ENCODE measurements around the gene ZNF90. TPM values are rescaled to one million over a fixed set of nuclear protein-coding genes. Genes with fewer than 3 reads are reported as not detected.
"Not testable (repeated sequence)": the region's sequence is repeated elsewhere in the genome, so short reads cannot be mapped to it uniquely, and the experiment has no call there.

Gene ZNF90
- polyA plus RNA-seq, 1 donor (not counting 4 experiments of a cell fraction or from before 2014, with no cell fraction given): 5.8 TPM

DNA sequence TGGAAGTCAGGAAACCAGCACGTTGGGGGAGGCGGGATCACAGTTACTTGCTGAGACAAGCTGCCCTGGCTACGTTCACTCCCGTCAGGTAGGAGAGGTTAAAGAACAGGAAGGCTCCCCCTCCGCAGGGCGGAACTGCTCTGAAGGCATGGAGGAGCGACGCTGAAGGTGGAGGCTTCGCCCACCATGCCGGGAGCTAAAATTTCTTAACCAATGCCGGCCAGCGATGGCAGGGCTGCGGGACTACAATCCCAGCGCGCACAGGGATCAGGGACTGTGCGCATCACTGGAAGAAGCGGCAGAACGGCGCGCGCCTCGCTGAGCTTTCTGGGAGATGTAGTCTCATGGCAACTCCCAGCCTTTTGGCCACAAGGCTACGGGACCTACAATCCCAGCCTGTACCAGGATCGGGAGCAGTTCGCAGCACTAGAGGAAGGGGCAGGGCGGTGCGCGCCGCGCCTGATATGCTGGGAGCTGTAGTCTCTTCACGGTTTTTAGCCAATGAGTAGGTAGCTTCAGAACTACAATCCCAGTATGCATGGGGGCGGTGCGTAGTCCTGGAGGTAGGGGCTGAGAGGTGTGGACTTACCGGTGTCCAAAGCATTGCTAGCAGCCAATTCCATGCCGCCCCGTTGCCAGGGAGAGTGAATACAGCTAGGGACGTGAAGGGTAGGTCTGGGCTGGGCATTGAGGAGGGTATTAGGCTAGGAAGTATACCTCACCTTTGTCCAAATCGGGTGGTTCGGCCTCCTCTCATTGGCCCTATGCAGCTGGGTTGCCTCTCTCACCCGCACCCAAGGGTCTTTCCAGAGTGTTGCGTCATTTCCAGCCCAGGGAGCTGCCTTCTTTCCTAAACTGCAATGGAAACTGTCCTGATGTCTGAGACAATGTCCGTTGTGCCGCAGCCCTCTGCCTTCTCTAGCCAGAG is 25.7 kb upstream of the ZNF90 start:
- peak overlapping the region; percentile 55 to 87 (median 75) for H3K4me3 ChIP-seq (ENCODE audit: control insufficient read depth in 2 of 3, extremely low read depth in 1 of 3, insufficient read depth in 2 of 3, low read depth in 1 of 3, low read length in 3 of 3)
- no peaks in the 10 kb centered on the region for H3K9me1 ChIP-seq (ENCODE audit: control insufficient read depth, extremely low read depth, insufficient read depth, low read length)
- peak overlapping the region; percentile 88 for H3K27ac ChIP-seq (ENCODE audit: control insufficient read depth, insufficient read depth, low read length)
- no peaks in the 10 kb centered on the region for H3K27me3 ChIP-seq (ENCODE audit: control insufficient read depth, extremely low read depth, insufficient read depth, low read length)
- dilution Hi-C loops (cut with MboI; ENCODE audit: extremely low pct_ligation_motif_present, low sequenced_read_pairs): no loop called here
- peak; percentile 95 for FAIRE-seq
- peak; percentile 83 for DNase-seq (ENCODE audit: low read depth, low spot score)
- peak overlapping the region; percentile 72 for H3K4me2 ChIP-seq (ENCODE audit: control insufficient read depth, extremely low read depth, insufficient read depth, low read depth, low read length)
- no peaks in the 10 kb centered on the region for H4K20me1 ChIP-seq (ENCODE audit: control insufficient read depth, extremely low read depth, insufficient read depth, low read length)
- peaks cover 3% of the 10 kb centered on the region for H3K4me1 ChIP-seq (ENCODE audit: control insufficient read depth, extremely low read depth, insufficient read depth, low read length)
- TF ChIP-seq, protein P1, sequence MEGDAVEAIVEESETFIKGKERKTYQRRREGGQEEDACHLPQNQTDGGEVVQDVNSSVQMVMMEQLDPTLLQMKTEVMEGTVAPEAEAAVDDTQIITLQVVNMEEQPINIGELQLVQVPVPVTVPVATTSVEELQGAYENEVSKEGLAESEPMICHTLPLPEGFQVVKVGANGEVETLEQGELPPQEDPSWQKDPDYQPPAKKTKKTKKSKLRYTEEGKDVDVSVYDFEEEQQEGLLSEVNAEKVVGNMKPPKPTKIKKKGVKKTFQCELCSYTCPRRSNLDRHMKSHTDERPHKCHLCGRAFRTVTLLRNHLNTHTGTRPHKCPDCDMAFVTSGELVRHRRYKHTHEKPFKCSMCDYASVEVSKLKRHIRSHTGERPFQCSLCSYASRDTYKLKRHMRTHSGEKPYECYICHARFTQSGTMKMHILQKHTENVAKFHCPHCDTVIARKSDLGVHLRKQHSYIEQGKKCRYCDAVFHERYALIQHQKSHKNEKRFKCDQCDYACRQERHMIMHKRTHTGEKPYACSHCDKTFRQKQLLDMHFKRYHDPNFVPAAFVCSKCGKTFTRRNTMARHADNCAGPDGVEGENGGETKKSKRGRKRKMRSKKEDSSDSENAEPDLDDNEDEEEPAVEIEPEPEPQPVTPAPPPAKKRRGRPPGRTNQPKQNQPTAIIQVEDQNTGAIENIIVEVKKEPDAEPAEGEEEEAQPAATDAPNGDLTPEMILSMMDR (optimal IDR thresholded peaks at IDR 0.05 in 1 of 3, IDR thresholded peaks at IDR 0.05 in 1 of 3, conservative IDR thresholded peaks at IDR 0.05 in 1 of 3; ENCODE audit: extremely low read depth in 1 of 3, insufficient read depth in 2 of 3, low read length in 3 of 3): no peak
- no peak for TF ChIP-seq EZH2 (IDR thresholded peaks at IDR 0.05; ENCODE audit: low read length)
- no peaks in the 10 kb centered on the region for H3K36me3 ChIP-seq (ENCODE audit: control insufficient read depth in 2 of 2, extremely low read depth in 1 of 2, insufficient read depth in 2 of 2, low read length in 2 of 2)
- no peaks in the 10 kb centered on the region for H3K9me3 ChIP-seq (ENCODE audit: control insufficient read depth, low read depth, low read length)
- H3K9ac ChIP-seq (ENCODE audit: control insufficient read depth, extremely low read depth, insufficient read depth, low read length): peak overlapping the region; percentile 84
- no peaks in the 10 kb centered on the region for H3K79me2 ChIP-seq (ENCODE audit: control insufficient read depth, insufficient read depth, low read length)
- H2AFZ ChIP-seq (ENCODE audit: control insufficient read depth, low read length): peak overlapping the region; percentile 98

DNA sequence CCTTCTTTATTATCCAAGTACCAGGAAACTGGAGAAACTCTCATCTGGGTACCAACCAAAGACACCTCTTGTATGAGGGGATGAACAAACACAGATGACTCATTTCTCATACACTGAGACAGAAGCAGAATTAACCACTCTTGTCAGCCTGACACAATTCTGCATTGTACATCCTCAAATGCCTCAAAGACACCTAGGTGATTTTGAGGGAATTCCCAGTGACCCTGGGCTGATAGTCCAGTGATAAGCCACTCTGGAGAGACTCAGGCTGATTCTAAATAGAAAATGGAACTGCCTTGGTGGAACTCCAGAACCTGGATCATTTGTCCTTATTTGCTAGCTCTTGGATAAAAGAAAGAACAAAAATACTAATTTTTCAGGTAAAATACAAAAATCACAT is 19.1 kb upstream of the ZNF90 start:
- H3K79me2 ChIP-seq (ENCODE audit: control insufficient read depth, insufficient read depth, low read length); H3K36me3 ChIP-seq (ENCODE audit: control insufficient read depth in 2 of 2, extremely low read depth in 1 of 2, insufficient read depth in 2 of 2, low read length in 2 of 2); H3K9me3 ChIP-seq (ENCODE audit: control insufficient read depth, low read depth, low read length); DNase-seq (ENCODE audit: low read depth, low spot score); H2AFZ ChIP-seq (ENCODE audit: control insufficient read depth, low read length); H3K27me3 ChIP-seq (ENCODE audit: control insufficient read depth, extremely low read depth, insufficient read depth, low read length); H3K4me3 ChIP-seq (ENCODE audit: control insufficient read depth in 2 of 3, extremely low read depth in 1 of 3, insufficient read depth in 2 of 3, low read depth in 1 of 3, low read length in 3 of 3); H3K9me1 ChIP-seq (ENCODE audit: control insufficient read depth, extremely low read depth, insufficient read depth, low read length); H4K20me1 ChIP-seq (ENCODE audit: control insufficient read depth, extremely low read depth, insufficient read depth, low read length); H3K4me1 ChIP-seq (ENCODE audit: control insufficient read depth, extremely low read depth, insufficient read depth, low read length); H3K9ac ChIP-seq (ENCODE audit: control insufficient read depth, extremely low read depth, insufficient read depth, low read length); FAIRE-seq; H3K27ac ChIP-seq (ENCODE audit: control insufficient read depth, insufficient read depth, low read length); dilution Hi-C loops (cut with MboI; ENCODE audit: extremely low pct_ligation_motif_present, low sequenced_read_pairs); H3K4me2 ChIP-seq (ENCODE audit: control insufficient read depth, extremely low read depth, insufficient read depth, low read depth, low read length): not testable (repeated sequence)
